ENCODE measurements around the gene METTL15. TPM values are rescaled to one million over a fixed set of nuclear protein-coding genes. Genes with fewer than 3 reads are reported as not detected.
"Not testable (repeated sequence)": the region's sequence is repeated elsewhere in the genome, so short reads cannot be mapped to it uniquely, and the experiment has no call there.

Gene METTL15
- polyA plus RNA-seq, 1 donor (not counting 4 experiments of a cell fraction or from before 2014, with no cell fraction given) = 10.0 TPM

DNA sequence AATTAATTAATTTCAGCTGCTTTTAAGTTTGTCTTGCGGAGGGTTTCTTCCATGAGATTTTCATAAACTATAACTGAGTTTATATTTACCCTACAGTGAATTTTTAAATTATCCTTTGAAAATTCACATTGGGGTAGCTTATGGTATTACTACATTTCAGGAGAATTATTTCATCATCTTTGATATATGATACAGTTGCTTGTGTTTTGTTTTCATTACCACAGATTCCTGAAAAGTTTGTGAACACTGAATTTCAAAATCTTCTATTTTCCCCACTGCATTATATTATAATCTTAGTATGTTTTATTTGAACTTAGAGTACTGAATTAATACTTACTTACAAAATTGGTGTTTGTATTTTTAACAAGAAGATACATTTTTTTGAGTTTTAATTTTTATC, 24.4 kb downstream of the METTL15 start:
- no peaks in the 10 kb centered on the region for H3K9me3 ChIP-seq (ENCODE audit: control insufficient read depth, low read depth, low read length)
- no peak overlapping the region for H3K27ac ChIP-seq (ENCODE audit: control insufficient read depth, insufficient read depth, low read length)
- no peak overlapping the region for H3K4me2 ChIP-seq (ENCODE audit: control insufficient read depth, extremely low read depth, insufficient read depth, low read depth, low read length)
- H3K36me3 ChIP-seq (ENCODE audit: control insufficient read depth in 2 of 2, extremely low read depth in 1 of 2, insufficient read depth in 2 of 2, low read length in 2 of 2) = peaks cover 0 to 3% of the 10 kb centered on the region in 2 experiments
- H3K9ac ChIP-seq (ENCODE audit: control insufficient read depth, extremely low read depth, insufficient read depth, low read length) = no peak overlapping the region
- H3K4me1 ChIP-seq (ENCODE audit: control insufficient read depth, extremely low read depth, insufficient read depth, low read length) = no peaks in the 10 kb centered on the region
- FAIRE-seq = no peak
- dilution Hi-C loops (cut with MboI; ENCODE audit: extremely low pct_ligation_motif_present, low sequenced_read_pairs) = no loop called here
- no peak for DNase-seq (ENCODE audit: low read depth, low spot score)
- no peaks in the 10 kb centered on the region for H3K79me2 ChIP-seq (ENCODE audit: control insufficient read depth, insufficient read depth, low read length)
- H3K4me3 ChIP-seq (ENCODE audit: control insufficient read depth in 2 of 3, extremely low read depth in 1 of 3, insufficient read depth in 2 of 3, low read depth in 1 of 3, low read length in 3 of 3) = no peak overlapping the region
- no peaks in the 10 kb centered on the region for H3K9me1 ChIP-seq (ENCODE audit: control insufficient read depth, extremely low read depth, insufficient read depth, low read length)
- no peaks in the 10 kb centered on the region for H4K20me1 ChIP-seq (ENCODE audit: control insufficient read depth, extremely low read depth, insufficient read depth, low read length)
- H3K27me3 ChIP-seq (ENCODE audit: control insufficient read depth, extremely low read depth, insufficient read depth, low read length) = no peaks in the 10 kb centered on the region
- no peak overlapping the region for H2AFZ ChIP-seq (ENCODE audit: control insufficient read depth, low read length)
- TF ChIP-seq EZH2 (IDR thresholded peaks at IDR 0.05; ENCODE audit: low read length) = no peak
- TF ChIP-seq, protein P1, sequence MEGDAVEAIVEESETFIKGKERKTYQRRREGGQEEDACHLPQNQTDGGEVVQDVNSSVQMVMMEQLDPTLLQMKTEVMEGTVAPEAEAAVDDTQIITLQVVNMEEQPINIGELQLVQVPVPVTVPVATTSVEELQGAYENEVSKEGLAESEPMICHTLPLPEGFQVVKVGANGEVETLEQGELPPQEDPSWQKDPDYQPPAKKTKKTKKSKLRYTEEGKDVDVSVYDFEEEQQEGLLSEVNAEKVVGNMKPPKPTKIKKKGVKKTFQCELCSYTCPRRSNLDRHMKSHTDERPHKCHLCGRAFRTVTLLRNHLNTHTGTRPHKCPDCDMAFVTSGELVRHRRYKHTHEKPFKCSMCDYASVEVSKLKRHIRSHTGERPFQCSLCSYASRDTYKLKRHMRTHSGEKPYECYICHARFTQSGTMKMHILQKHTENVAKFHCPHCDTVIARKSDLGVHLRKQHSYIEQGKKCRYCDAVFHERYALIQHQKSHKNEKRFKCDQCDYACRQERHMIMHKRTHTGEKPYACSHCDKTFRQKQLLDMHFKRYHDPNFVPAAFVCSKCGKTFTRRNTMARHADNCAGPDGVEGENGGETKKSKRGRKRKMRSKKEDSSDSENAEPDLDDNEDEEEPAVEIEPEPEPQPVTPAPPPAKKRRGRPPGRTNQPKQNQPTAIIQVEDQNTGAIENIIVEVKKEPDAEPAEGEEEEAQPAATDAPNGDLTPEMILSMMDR (optimal IDR thresholded peaks at IDR 0.05 in 1 of 3, IDR thresholded peaks at IDR 0.05 in 1 of 3, conservative IDR thresholded peaks at IDR 0.05 in 1 of 3; ENCODE audit: extremely low read depth in 1 of 3, insufficient read depth in 2 of 3, low read length in 3 of 3) = no peak

DNA sequence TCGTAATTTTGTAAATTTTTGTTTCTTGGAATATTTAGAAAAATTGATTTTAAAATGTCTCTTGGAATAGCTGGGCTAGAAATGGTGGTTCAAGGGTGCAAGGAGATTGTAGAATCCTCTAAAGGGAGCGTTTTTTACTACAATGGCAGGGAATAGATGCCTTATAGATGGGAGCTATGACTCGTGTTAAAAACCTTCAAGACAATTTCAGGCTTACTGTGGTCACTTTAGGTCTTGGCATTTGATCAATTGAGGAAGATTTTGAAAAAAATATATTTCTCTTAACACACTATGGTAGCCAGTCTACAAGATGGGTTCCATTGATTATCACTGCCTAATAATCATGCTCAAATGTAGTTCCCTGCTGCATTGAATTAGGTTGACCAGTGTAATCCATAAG, 25.0 kb downstream of the METTL15 start:
- dilution Hi-C loops (cut with MboI; ENCODE audit: extremely low pct_ligation_motif_present, low sequenced_read_pairs) = no loop called here
- Histone ChIP-seq H3K36me3 (ENCODE audit: control insufficient read depth in 2 of 2, extremely low read depth in 1 of 2, insufficient read depth in 2 of 2, low read length in 2 of 2) (peaks cover 0 to 3% of the 10 kb centered on the region in 2 experiments), H3K4me1 (ENCODE audit: control insufficient read depth, extremely low read depth, insufficient read depth, low read length) (no peaks in the 10 kb centered on the region), H3K27ac (ENCODE audit: control insufficient read depth, insufficient read depth, low read length) (no peak overlapping the region), H3K4me2 (ENCODE audit: control insufficient read depth, extremely low read depth, insufficient read depth, low read depth, low read length) (no peak overlapping the region), H3K9me1 (ENCODE audit: control insufficient read depth, extremely low read depth, insufficient read depth, low read length) (no peaks in the 10 kb centered on the region), H3K27me3 (ENCODE audit: control insufficient read depth, extremely low read depth, insufficient read depth, low read length) (no peaks in the 10 kb centered on the region), H3K4me3 (ENCODE audit: control insufficient read depth in 2 of 3, extremely low read depth in 1 of 3, insufficient read depth in 2 of 3, low read depth in 1 of 3, low read length in 3 of 3) (no peak overlapping the region), H4K20me1 (ENCODE audit: control insufficient read depth, extremely low read depth, insufficient read depth, low read length) (no peaks in the 10 kb centered on the region), H3K9ac (ENCODE audit: control insufficient read depth, extremely low read depth, insufficient read depth, low read length) (no peak overlapping the region), H2AFZ (ENCODE audit: control insufficient read depth, low read length) (no peak overlapping the region), H3K79me2 (ENCODE audit: control insufficient read depth, insufficient read depth, low read length) (no peaks in the 10 kb centered on the region), H3K9me3 (ENCODE audit: control insufficient read depth, low read depth, low read length) (no peaks in the 10 kb centered on the region)
- DNase-seq (ENCODE audit: low read depth, low spot score) (no peak), FAIRE-seq (no peak)
- TF ChIP-seq, protein P1 (optimal IDR thresholded peaks at IDR 0.05 in 1 of 3, IDR thresholded peaks at IDR 0.05 in 1 of 3, conservative IDR thresholded peaks at IDR 0.05 in 1 of 3; ENCODE audit: extremely low read depth in 1 of 3, insufficient read depth in 2 of 3, low read length in 3 of 3) = no peak
- no peak for TF ChIP-seq EZH2 (IDR thresholded peaks at IDR 0.05; ENCODE audit: low read length)

- H3K27ac ChIP-seq (ENCODE audit: control insufficient read depth, insufficient read depth, low read length); H2AFZ ChIP-seq (ENCODE audit: control insufficient read depth, low read length); H3K9ac ChIP-seq (ENCODE audit: control insufficient read depth, extremely low read depth, insufficient read depth, low read length); H3K9me1 ChIP-seq (ENCODE audit: control insufficient read depth, extremely low read depth, insufficient read depth, low read length); H3K79me2 ChIP-seq (ENCODE audit: control insufficient read depth, insufficient read depth, low read length); DNase-seq (ENCODE audit: low read depth, low spot score); H3K4me2 ChIP-seq (ENCODE audit: control insufficient read depth, extremely low read depth, insufficient read depth, low read depth, low read length); H3K4me1 ChIP-seq (ENCODE audit: control insufficient read depth, extremely low read depth, insufficient read depth, low read length); H3K27me3 ChIP-seq (ENCODE audit: control insufficient read depth, extremely low read depth, insufficient read depth, low read length); FAIRE-seq; H3K36me3 ChIP-seq (ENCODE audit: control insufficient read depth in 2 of 2, extremely low read depth in 1 of 2, insufficient read depth in 2 of 2, low read length in 2 of 2); H3K4me3 ChIP-seq (ENCODE audit: control insufficient read depth in 2 of 3, extremely low read depth in 1 of 3, insufficient read depth in 2 of 3, low read depth in 1 of 3, low read length in 3 of 3); dilution Hi-C loops (cut with MboI; ENCODE audit: extremely low pct_ligation_motif_present, low sequenced_read_pairs); H4K20me1 ChIP-seq (ENCODE audit: control insufficient read depth, extremely low read depth, insufficient read depth, low read length): not testable (repeated sequence)
- peaks cover 17% of the 10 kb centered on the region for H3K9me3 ChIP-seq (ENCODE audit: control insufficient read depth, low read depth, low read length)
Measured at GRCh38 chr11:28136157-28136556, 28.0 kb downstream of the METTL15 start.

Measured in keratinocyte (primary cell).